Measurements from ENCODE around the gene TEX48. TPM values are rescaled to one million over a fixed set of nuclear protein-coding genes. Genes with fewer than 3 reads are reported as not detected.

TEX48 gene
- total and polyA plus RNA-seq, 2 donors: 0.07 TPM; not detected in 1

GRCh38 chr9:114624677-114625076 is 57.3 kb downstream of the TEX48 start:
- Histone ChIP-seq H3K27me3 (ENCODE audit: control insufficient read depth in 2 of 2, insufficient read depth in 1 of 2, low read length in 1 of 2) (no peaks in the 10 kb centered on the region), H3K36me3 (ENCODE audit: control insufficient read depth in 2 of 2, insufficient read depth in 2 of 2, low read length in 1 of 2) (peaks cover 35 to 45% of the 10 kb centered on the region in 2 donors), H3K27ac (ENCODE audit: low read depth in 1 of 2, low read length in 1 of 2) (no peak overlapping the region), H3K4me3 (ENCODE audit: low read length in 2 of 2) (no peak overlapping the region), H3K9me3 (ENCODE audit: control insufficient read depth in 2 of 2, insufficient read depth in 1 of 2, low read length in 1 of 2) (no peaks in the 10 kb centered on the region), H3K4me1 (ENCODE audit: control insufficient read depth in 2 of 2, insufficient read depth in 2 of 2, low read length in 2 of 2) (no peaks in the 10 kb centered on the region)
- DNase-seq (ENCODE audit: low read depth in 6 of 9, low spot score in 9 of 9): no peak
- over 99% methylated on average over 2 of the region's 2 CpGs for WGBS

DNA sequence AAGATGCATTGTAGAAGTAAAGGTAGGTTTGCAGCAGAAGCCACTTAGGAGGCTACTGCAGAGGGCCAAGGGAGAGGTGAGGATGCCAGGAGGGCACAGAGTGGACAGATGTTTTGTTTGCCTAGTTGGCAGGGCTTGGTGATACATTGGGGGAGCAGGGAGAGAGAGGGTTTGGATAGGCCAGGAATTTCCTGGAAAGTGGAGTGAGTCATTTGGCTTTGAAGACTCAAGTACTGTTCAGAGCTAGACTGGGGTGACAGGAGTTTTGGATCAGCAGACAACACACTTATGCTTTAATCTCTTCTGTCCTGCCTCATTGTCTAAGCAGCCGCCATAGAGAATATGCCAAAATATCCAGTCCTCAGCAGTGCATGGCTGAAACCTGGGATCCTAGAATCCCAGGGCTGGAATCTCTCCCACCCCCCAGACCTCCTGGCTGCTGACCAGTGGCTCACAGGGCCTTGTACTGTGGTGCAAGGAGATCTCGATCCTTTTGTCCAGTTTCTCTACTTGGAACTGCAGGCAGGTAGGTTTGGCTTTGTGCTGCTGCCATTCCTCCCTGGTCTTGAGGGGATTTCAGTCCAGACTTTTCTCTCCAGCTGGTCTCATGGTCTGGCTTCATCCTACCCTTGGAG is 59.9 kb downstream of the TEX48 start:
- Histone ChIP-seq H3K4me3 (ENCODE audit: low read length in 2 of 2) (no peak overlapping the region), H3K4me1 (ENCODE audit: control insufficient read depth in 2 of 2, insufficient read depth in 2 of 2, low read length in 2 of 2) (peaks cover 0 to 5% of the 10 kb centered on the region in 2 donors), H3K27me3 (ENCODE audit: control insufficient read depth in 2 of 2, insufficient read depth in 1 of 2, low read length in 1 of 2) (no peaks in the 10 kb centered on the region), H3K9me3 (ENCODE audit: control insufficient read depth in 2 of 2, insufficient read depth in 1 of 2, low read length in 1 of 2) (no peaks in the 10 kb centered on the region), H3K36me3 (ENCODE audit: control insufficient read depth in 2 of 2, insufficient read depth in 2 of 2, low read length in 1 of 2) (peaks cover 21 to 25% of the 10 kb centered on the region in 2 donors), H3K27ac (ENCODE audit: low read depth in 1 of 2, low read length in 1 of 2) (no peak overlapping the region)
- no peak for DNase-seq (ENCODE audit: low read depth in 6 of 9, low spot score in 9 of 9)
- 96% methylated on average over 2 of the region's 2 CpGs for WGBS

- Histone ChIP-seq H3K36me3 (ENCODE audit: control insufficient read depth in 2 of 2, insufficient read depth in 2 of 2, low read length in 1 of 2) (peaks cover 16 to 21% of the 10 kb centered on the region in 2 donors), H3K27ac (ENCODE audit: low read depth in 1 of 2, low read length in 1 of 2) (no peak overlapping the region), H3K4me3 (ENCODE audit: low read length in 2 of 2) (no peak overlapping the region), H3K9me3 (ENCODE audit: control insufficient read depth in 2 of 2, insufficient read depth in 1 of 2, low read length in 1 of 2) (no peaks in the 10 kb centered on the region), H3K4me1 (ENCODE audit: control insufficient read depth in 2 of 2, insufficient read depth in 2 of 2, low read length in 2 of 2) (peaks cover 3 to 10% of the 10 kb centered on the region in 2 donors), H3K27me3 (ENCODE audit: control insufficient read depth in 2 of 2, insufficient read depth in 1 of 2, low read length in 1 of 2) (no peaks in the 10 kb centered on the region)
- WGBS: 97% methylated on average over 7 of the region's 7 CpGs
- DNase-seq (ENCODE audit: low read depth in 6 of 9, low spot score in 9 of 9): no peak
Measured at GRCh38 chr9:114621561-114621960, 60.4 kb downstream of the TEX48 start.

GRCh38 chr9:114619191-114619761 is 62.7 kb downstream of the TEX48 start:
- H3K36me3 ChIP-seq (ENCODE audit: control insufficient read depth in 2 of 2, insufficient read depth in 2 of 2, low read length in 1 of 2): peaks cover 9 to 19% of the 10 kb centered on the region in 2 donors
- peaks cover 3 to 11% of the 10 kb centered on the region in 2 donors for H3K4me1 ChIP-seq (ENCODE audit: control insufficient read depth in 2 of 2, insufficient read depth in 2 of 2, low read length in 2 of 2)
- no peak for DNase-seq (ENCODE audit: low read depth in 6 of 9, low spot score in 9 of 9)
- H3K9me3 ChIP-seq (ENCODE audit: control insufficient read depth in 2 of 2, insufficient read depth in 1 of 2, low read length in 1 of 2): no peaks in the 10 kb centered on the region
- 54% methylated on average over 13 of the region's 13 CpGs for WGBS
- peak overlapping the region; percentile 67 to 85 for H3K27ac ChIP-seq (ENCODE audit: low read depth in 1 of 2, low read length in 1 of 2)
- no peaks in the 10 kb centered on the region for H3K27me3 ChIP-seq (ENCODE audit: control insufficient read depth in 2 of 2, insufficient read depth in 1 of 2, low read length in 1 of 2)
- H3K4me3 ChIP-seq (ENCODE audit: low read length in 2 of 2): peak overlapping the region in 1 of 2 donors; percentile 30

GRCh38 chr9:114616684-114617520 is 65.1 kb downstream of the TEX48 start:
- Histone ChIP-seq H3K4me3 (ENCODE audit: low read length in 2 of 2) (no peak overlapping the region), H3K9me3 (ENCODE audit: control insufficient read depth in 2 of 2, insufficient read depth in 1 of 2, low read length in 1 of 2) (no peaks in the 10 kb centered on the region), H3K27me3 (ENCODE audit: control insufficient read depth in 2 of 2, insufficient read depth in 1 of 2, low read length in 1 of 2) (no peaks in the 10 kb centered on the region), H3K27ac (ENCODE audit: low read depth in 1 of 2, low read length in 1 of 2) (peak overlapping the region; percentile 60 to 87), H3K4me1 (ENCODE audit: control insufficient read depth in 2 of 2, insufficient read depth in 2 of 2, low read length in 2 of 2) (peaks cover 10 to 24% of the 10 kb centered on the region in 2 donors), H3K36me3 (ENCODE audit: control insufficient read depth in 2 of 2, insufficient read depth in 2 of 2, low read length in 1 of 2) (peaks cover 8 to 9% of the 10 kb centered on the region in 2 donors)
- DNase-seq (ENCODE audit: low read depth in 6 of 9, low spot score in 9 of 9): peak in 1 of 9 donors; percentile 36
- 13% methylated on average over 4 of the region's 4 CpGs for WGBS

Other genes starting within 250 kb of the TEX48 start
- gene WHRN, start 176.7 kb downstream of the TEX48 start, total RNA-seq: 3.2 TPM
- gene WHRN, start 176.7 kb downstream of the TEX48 start, polyA plus RNA-seq: 14.9 TPM
- gene ATP6V1G1, start 94.4 kb downstream of the TEX48 start, total RNA-seq: 168 TPM
- 222 TPM for gene ATP6V1G1, start 94.4 kb downstream of the TEX48 start, polyA plus RNA-seq
- gene TMEM268, start 70.9 kb downstream of the TEX48 start, total RNA-seq: 7.4 TPM
- gene TMEM268, start 70.9 kb downstream of the TEX48 start, polyA plus RNA-seq: 7.5 TPM
- not detected for gene TEX53, start 24.4 kb downstream of the TEX48 start, total RNA-seq
- gene TEX53, start 24.4 kb downstream of the TEX48 start, polyA plus RNA-seq: not detected
- 1.5 TPM for gene TNFSF15, start 123.8 kb upstream of the TEX48 start, total RNA-seq
- 0.50 TPM for gene TNFSF15, start 123.8 kb upstream of the TEX48 start, polyA plus RNA-seq
- gene TNFSF8, start 248.4 kb upstream of the TEX48 start, total RNA-seq: 14.7 TPM
- 82.1 TPM for gene TNFSF8, start 248.4 kb upstream of the TEX48 start, polyA plus RNA-seq

Measured in thymus (tissue), 11 donors.